Endothelial cell of umbilical vein (primary cell): ENCODE results near the gene KIFC3. TPM values are rescaled to one million over a fixed set of nuclear protein-coding genes. Genes with fewer than 3 reads are reported as not detected.
"Not testable (repeated sequence)": the region's sequence is repeated elsewhere in the genome, so short reads cannot be mapped to it uniquely, and the experiment has no call there.

Experiments
- BruUV-seq: library from RNA; stranded (reverse); fragments of 400-500 nt; replicated peaks from 2 replicates; lab custom pipeline; 2021; lab: Mats Ljungman, UMichigan
- CTCF ChIA-PET: fragments of 300-600, 350-600 bp; sonication (Branson Sonifier 250); formaldehyde crosslinking; loops from one replicate; lab custom pipeline; 2021; ENCODE audit warnings: antibody characterized with exemption, inconsistent platforms; lab: Charles Lee
- POLR2A ChIA-PET: fragments of 300-600, 350-600 bp; sonication (Branson Sonifier 250); formaldehyde crosslinking; loops from one replicate; lab custom pipeline; 2021; ENCODE audit warnings: antibody characterized with exemption, inconsistent platforms; lab: Charles Lee
- DNase-seq: peaks from one replicate; pipeline ENCODE4 v3.0.0-alpha.2; 2011; ENCODE audit warnings: low read depth, low spot score
- FAIRE-seq: peaks from 2 replicates; lab custom pipeline; 2011; peaks lifted over from hg19 to GRCh38; lab: Jason Lieb, UNC
- H2AFZ ChIP-seq: 2 replicates; pipeline ENCODE4 v1.6.0; 2012; ENCODE audit warnings: low read depth, low read length, control low read depth, inconsistent platforms
- H3K27ac ChIP-seq: 2 replicates; pipeline ENCODE4 v1.5.1; 2011; ENCODE audit warnings: low read depth, mild to moderate bottlenecking, control low read depth, low read length, moderate library complexity; ENCODE audit not compliant: insufficient read depth
- H3K27me3 ChIP-seq, 2 experiments: 2 replicates each; pipeline versions ENCODE4 v1.6.0 to v1.6.1; 2011; ENCODE audit warnings: low read length in 2 of 2, mixed read lengths in 1 of 2; ENCODE audit not compliant: control insufficient read depth in 2 of 2, insufficient read depth in 2 of 2
- H3K36me3 ChIP-seq, 2 experiments: 2 replicates in 1 of 2; 3 replicates in 1 of 2; pipeline ENCODE4 v1.5.1; 2011; ENCODE audit warnings: low read length in 2 of 2, mild to moderate bottlenecking in 1 of 2, moderate library complexity in 1 of 2; ENCODE audit not compliant: control insufficient read depth in 2 of 2, insufficient read depth in 2 of 2; ENCODE audit errors: extremely low read depth in 1 of 2
- H3K4me1 ChIP-seq: 3 replicates; pipeline ENCODE4 v1.5.1; 2011; ENCODE audit warnings: mild to moderate bottlenecking, low read length; ENCODE audit not compliant: control insufficient read depth, insufficient read depth; ENCODE audit errors: extremely low read depth
- H3K4me2 ChIP-seq: 2 replicates; pipeline ENCODE4 v1.6.1; 2011; ENCODE audit warnings: low read length, control low read depth, mixed read lengths; ENCODE audit not compliant: insufficient read depth
- H3K4me3 ChIP-seq, 3 experiments: fragments of 200-600 bp in 1 of 3; sonication (generic), shearing (Covaris generic) in 1 of 3; replicated peaks in 1 of 3; 2 replicates each; pipeline ENCODE4 v1.5.1; 2011 to 2016; ENCODE audit warnings: control low read depth in 3 of 3, low read length in 3 of 3, mild to moderate bottlenecking in 2 of 3, inconsistent platforms in 1 of 3, low read depth in 1 of 3, moderate library complexity in 1 of 3; ENCODE audit not compliant: insufficient read depth in 1 of 3
- H3K79me2 ChIP-seq: 2 replicates; pipeline ENCODE4 v1.6.0; 2012; ENCODE audit warnings: low read length, inconsistent platforms; ENCODE audit not compliant: control insufficient read depth, insufficient read depth
- H3K9ac ChIP-seq: replicated peaks from 2 replicates; pipeline ENCODE3; 2011; ENCODE audit warnings: low read length, control low read depth; ENCODE audit not compliant: insufficient read depth; ENCODE audit errors: extremely low read depth
- H3K9me1 ChIP-seq: replicated peaks from 3 replicates; pipeline ENCODE4 v1.6.0; 2011; ENCODE audit warnings: mild to moderate bottlenecking, low read length; ENCODE audit not compliant: control insufficient read depth, insufficient read depth; ENCODE audit errors: extremely low read depth
- H3K9me3 ChIP-seq: replicated peaks from 2 replicates; pipeline ENCODE4 v1.5.1; 2012; ENCODE audit warnings: low read length, inconsistent platforms; ENCODE audit not compliant: control insufficient read depth, insufficient read depth
- H4K20me1 ChIP-seq: replicated peaks from 2 replicates; pipeline ENCODE3; 2011; ENCODE audit warnings: mild to moderate bottlenecking, low read length; ENCODE audit not compliant: control insufficient read depth, insufficient read depth; ENCODE audit errors: extremely low read depth
- CTCF ChIP-seq, 2 donors: IDR thresholded peaks; 1 replicate in 1 of 2; 2 replicates in 1 of 2; pipeline ENCODE4 v1.5.1; 2011; ENCODE audit warnings: low read length in 2 of 2, mild to moderate bottlenecking in 2 of 2, moderate library complexity in 2 of 2, control low read depth in 1 of 2, inconsistent platforms in 1 of 2, low read depth in 1 of 2; ENCODE audit not compliant: insufficient read depth in 1 of 2; ENCODE audit errors: extremely low read depth in 1 of 2
- EZH2 ChIP-seq: IDR thresholded peaks from 2 replicates; pipeline ENCODE4 v1.6.1; 2012; ENCODE audit warnings: borderline replicate concordance, low read depth, mild to moderate bottlenecking, moderate library complexity, low read length, inconsistent platforms; ENCODE audit not compliant: severe bottlenecking
- GATA2 ChIP-seq: IDR thresholded peaks from 2 replicates; pipeline ENCODE4 v1.7.0; 2011; ENCODE audit warnings: low read depth, mild to moderate bottlenecking, moderate library complexity, mixed read lengths, low read length; ENCODE audit not compliant: insufficient read length, insufficient read depth
- JUN ChIP-seq: IDR thresholded peaks from 2 replicates; pipeline ENCODE4 v1.6.1; 2011; ENCODE audit warnings: borderline replicate concordance, low read depth; ENCODE audit not compliant: insufficient read length, insufficient read depth
- POLR2A ChIP-seq: IDR thresholded peaks from 2 replicates; pipeline ENCODE4 v1.6.1; 2012; ENCODE audit warnings: low read depth, mild to moderate bottlenecking, control low read depth, low read length
- POLR2AphosphoS5 ChIP-seq: IDR thresholded peaks from 2 replicates; pipeline ENCODE4 v1.6.1; 2012; ENCODE audit warnings: low read depth, mild to moderate bottlenecking, control low read depth, low read length, moderate library complexity; ENCODE audit not compliant: insufficient read depth
- dilution Hi-C: fragments of 300-500 bp; cut with MboI; formaldehyde crosslinking; loops from one replicate; pipeline ENCODE4 v1.15.0; 2019; ENCODE audit warnings: low sequenced_read_pairs; ENCODE audit not compliant: extremely low pct_ligation_motif_present
- intact Hi-C: fragments of 100-400 bp; cut with micrococcal nuclease; formaldehyde crosslinking; loops from one replicate; pipeline ENCODE4 v1.10.0; 2022
- polyA plus RNA-seq, 4 experiments: library from polyadenylated mRNA; depleted of rRNA in 3 of 4; stranded (reverse) in 3 of 4; unstranded in 1 of 4; fragments of >200 nt; gene quantifications; 2 replicates each; pipeline versions ENCODE4 v1.2.1 to v1.2.3, GENCODE V29; 2011 to 2012; ENCODE audit warnings: missing spikeins in 1 of 4
- total RNA-seq: library from RNA; stranded (reverse); gene quantifications from 2 replicates; pipeline ENCODE4 v1.2.3, GENCODE V29; 2021

The KIFC3 gene
- total and polyA plus RNA-seq, 2 donors (not counting 3 experiments of a cell fraction or from before 2014, with no cell fraction given), result 36.3 to 62.2 TPM

GRCh38 chr16:57797216-57797525 lies 5.1 kb downstream of the KIFC3 start:
- no peak for DNase-seq
- peaks cover 14% of the 10 kb centered on the region for H3K79me2 ChIP-seq
- no peak overlapping the region for H3K4me2 ChIP-seq
- ChIA-PET CTCF (interaction anchor here (1.4 to 1.7 kb wide), 2 partner anchors 66 to 103 kb away, joined by 4 to 6 read pairs; no protein-coding TSS in a partner anchor), POLR2A (no interaction called here)
- H2AFZ ChIP-seq, result no peak overlapping the region
- TF ChIP-seq GATA2, result no peak
- TF ChIP-seq POLR2AphosphoS5, result no peak
- no peak for TF ChIP-seq CTCF (IDR thresholded peaks at IDR 0.05; ENCODE audit: extremely low read depth in 1 of 2, insufficient read depth in 1 of 2, low read depth in 1 of 2, low read length in 2 of 2)
- no peak for TF ChIP-seq JUN
- no peak for TF ChIP-seq EZH2
- no peak for TF ChIP-seq POLR2A
- H3K9me1 ChIP-seq, result no peaks in the 10 kb centered on the region
- peaks cover 4 to 11% of the 10 kb centered on the region in 2 experiments for H3K36me3 ChIP-seq
- no peak overlapping the region for H3K9ac ChIP-seq
- intact Hi-C loops (no loop called here), dilution Hi-C loops (no loop called here)
- no peaks in the 10 kb centered on the region for H3K9me3 ChIP-seq
- H3K27me3 ChIP-seq, result no peaks in the 10 kb centered on the region
- BruUV-seq, result no TSS peak
- peaks cover 25% of the 10 kb centered on the region for H3K4me1 ChIP-seq
- H4K20me1 ChIP-seq, result no peaks in the 10 kb centered on the region
- no peak for FAIRE-seq
- H3K4me3 ChIP-seq, result no peak overlapping the region
- no peak overlapping the region for H3K27ac ChIP-seq

- H3K79me2 ChIP-seq, H4K20me1 ChIP-seq, H3K9me3 ChIP-seq, POLR2A ChIA-PET, FAIRE-seq, DNase-seq, H3K27me3 ChIP-seq, H3K4me2 ChIP-seq, intact Hi-C loops, dilution Hi-C loops, H3K9me1 ChIP-seq, H3K9ac ChIP-seq, H3K27ac ChIP-seq, H3K4me3 ChIP-seq, BruUV-seq, H2AFZ ChIP-seq: not testable (repeated sequence)
- Histone ChIP-seq H3K36me3 (peaks cover 4 to 15% of the 10 kb centered on the region in 2 experiments), H3K4me1 (peaks cover 18% of the 10 kb centered on the region)
- CTCF ChIA-PET, result interaction anchor here (1.1 to 1.3 kb wide), 4 partner anchors 9 to 71 kb away, joined by 3 to 13 read pairs (median 4); no protein-coding TSS in a partner anchor
Measured at GRCh38 chr16:57796014-57796413, 6.3 kb downstream of the KIFC3 start.
